ENCODE results near the gene LGALS1.
"Not testable (repeated sequence)": the region's sequence is repeated elsewhere in the genome, so short reads cannot be mapped to it uniquely, and the experiment has no call there.

Gene LGALS1

DNA sequence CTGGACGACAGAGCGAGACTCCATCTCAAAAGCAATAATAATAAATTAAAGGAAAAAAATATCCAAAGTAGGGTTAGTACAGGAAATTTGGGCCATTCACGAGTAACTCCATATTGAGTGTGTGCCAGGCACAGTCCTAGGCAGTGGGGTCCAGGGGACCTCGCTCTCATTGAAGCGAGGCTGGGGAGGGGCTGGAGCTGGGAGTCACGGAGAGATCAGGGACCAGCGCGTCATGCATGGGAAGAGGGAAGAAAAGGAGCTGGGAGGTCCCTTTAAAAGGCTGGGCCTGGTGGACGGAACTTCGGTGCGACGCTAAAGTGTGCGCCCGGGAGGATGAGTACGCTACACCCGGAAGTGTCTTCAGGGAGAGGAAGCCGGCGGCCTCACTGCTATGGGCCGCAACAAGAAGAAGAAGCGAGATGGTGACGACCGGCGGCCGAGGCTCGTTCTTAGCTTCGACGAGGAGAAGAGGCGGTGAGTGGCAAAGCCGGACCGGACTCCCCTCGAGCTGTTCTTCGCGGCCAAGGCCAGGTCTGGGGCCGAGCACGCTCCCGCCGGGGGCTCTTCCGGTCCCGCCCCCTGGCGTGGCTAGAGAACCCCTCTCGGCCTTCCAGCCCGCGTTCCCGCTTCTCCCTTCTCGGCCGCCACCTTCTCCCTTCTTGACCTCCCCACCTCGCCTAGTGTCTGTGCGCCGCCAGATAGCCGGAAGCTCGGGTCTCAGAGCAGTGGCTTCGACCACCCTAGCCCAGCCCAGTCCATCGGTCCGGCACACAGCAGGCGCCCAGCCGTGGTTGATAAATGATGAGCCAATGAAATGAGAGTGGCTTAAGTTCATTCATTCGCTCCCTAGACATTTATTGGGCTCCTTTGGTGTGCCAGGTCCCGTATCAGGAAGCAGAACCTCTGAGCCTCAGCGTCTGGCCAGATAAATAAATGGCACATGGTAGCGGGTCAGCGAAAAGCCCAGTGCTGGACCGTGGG is 10.9 kb downstream of the LGALS1 start, which contains the start of gene NOL12:
TSS of gene NOL12 (plus strand) at position 342 of the 981 bp plus-strand sequence. CDS start at position 392, 50 bp downstream.
- DNase-seq (ENCODE audit: low read depth in 2 of 2), result peak; percentile 53 to 58

DNA sequence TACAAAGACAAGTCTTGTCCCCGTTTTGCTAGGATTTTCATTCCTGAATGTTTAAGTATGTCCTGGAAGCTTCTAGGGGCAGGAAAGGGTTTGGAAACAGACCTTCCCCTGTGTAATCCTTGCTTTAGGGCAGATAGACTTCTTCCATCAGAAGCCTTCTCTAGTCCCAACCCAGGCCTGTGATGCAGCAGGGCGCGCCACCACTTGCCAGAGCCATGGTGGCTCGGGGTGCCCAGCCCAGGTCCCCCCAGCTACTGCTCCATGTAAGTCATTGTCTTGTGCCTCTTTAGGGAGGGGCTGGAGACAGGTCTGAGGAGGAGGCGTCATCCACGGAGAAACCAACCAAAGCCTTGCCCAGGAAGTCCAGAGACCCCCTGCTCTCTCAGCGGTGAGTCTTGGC is 15.0 kb downstream of the LGALS1 start:
- no peak for DNase-seq (ENCODE audit: low read depth in 2 of 2)

GRCh38 chr22:37690901-37691504 is 15.6 kb downstream of the LGALS1 start:
- DNase-seq (ENCODE audit: low read depth in 2 of 2), result no peak

DNA sequence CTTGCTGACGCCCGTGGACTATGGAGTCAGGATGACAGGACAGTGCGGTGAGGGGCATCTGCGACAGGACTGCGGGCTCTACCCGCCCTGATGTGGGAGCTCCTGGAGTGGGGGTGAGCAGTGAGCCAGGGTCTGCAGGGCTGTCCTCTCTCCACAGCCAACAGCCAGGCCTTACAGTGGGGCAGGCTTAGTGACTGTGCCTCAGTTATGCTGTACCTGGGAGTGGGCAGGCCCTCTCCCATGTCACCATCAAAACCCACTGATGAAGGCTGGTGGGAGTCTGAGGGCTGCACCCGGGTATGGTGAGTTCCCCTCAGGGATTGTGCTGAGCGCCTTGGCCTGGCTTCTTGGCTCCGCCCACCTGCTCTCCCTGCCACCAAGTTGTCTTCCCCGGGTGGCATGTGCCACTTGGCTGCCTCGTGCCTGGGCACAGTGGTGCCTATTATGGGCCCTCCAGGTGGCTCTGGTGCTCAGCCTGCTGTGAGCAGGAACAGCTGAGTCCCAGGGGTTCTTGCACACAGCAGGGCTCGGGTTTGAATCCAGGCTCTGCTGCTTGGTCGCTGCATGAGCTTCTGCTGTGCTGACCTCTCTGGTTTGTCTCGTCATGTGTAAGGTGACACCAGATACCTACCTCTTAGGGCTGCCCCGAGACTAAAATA is 17.3 kb downstream of the LGALS1 start:
- no peak for DNase-seq (ENCODE audit: low read depth in 2 of 2)

- not testable (repeated sequence) for DNase-seq (ENCODE audit: low read depth in 2 of 2)
Measured at GRCh38 chr22:37694131-37694530, 18.7 kb downstream of the LGALS1 start.

- not testable (repeated sequence) for DNase-seq (ENCODE audit: low read depth in 2 of 2)
Measured at GRCh38 chr22:37696260-37696656, 20.8 kb downstream of the LGALS1 start.

- peak; percentile 62 to 67 for DNase-seq (ENCODE audit: low read depth in 2 of 2)
Measured at GRCh38 chr22:37696657-37697537, 21.5 kb downstream of the LGALS1 start, which contains the start of gene TRIOBP. Gene TRIOBP (plus strand): TSS chr22:37697048. CDS start chr22:37701366, 4,318 bp downstream.

GRCh38 chr22:37697538-37697835 is 22.1 kb downstream of the LGALS1 start:
- DNase-seq (ENCODE audit: low read depth in 2 of 2), result no peak

GRCh38 chr22:37701141-37701786 is 25.8 kb downstream of the LGALS1 start:
- no peak for DNase-seq (ENCODE audit: low read depth in 2 of 2)

- no peak for DNase-seq (ENCODE audit: low read depth in 2 of 2)
Measured at GRCh38 chr22:37703906-37704305, 28.5 kb downstream of the LGALS1 start.

DNA sequence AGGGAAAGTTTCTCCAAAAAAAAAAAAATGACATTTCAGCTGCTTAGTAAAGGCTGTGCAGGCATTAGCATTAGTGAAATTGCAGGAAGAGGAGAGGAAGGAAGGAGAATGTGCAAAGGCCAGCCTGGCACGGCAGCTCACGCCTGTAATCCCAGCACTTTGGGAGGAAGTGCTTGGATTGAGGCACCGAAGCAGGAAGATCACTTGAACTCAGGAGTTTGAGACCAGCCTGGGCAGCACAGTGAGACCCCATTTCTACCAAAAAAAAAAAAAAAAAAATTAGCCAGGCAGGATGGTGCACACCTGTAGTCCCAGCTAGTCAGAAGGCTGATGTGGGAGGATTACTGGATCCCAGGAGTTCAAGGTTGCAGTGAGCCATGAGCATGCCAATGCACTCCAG is 29.2 kb downstream of the LGALS1 start:
- no peak for DNase-seq (ENCODE audit: low read depth in 2 of 2)

- no peak for DNase-seq (ENCODE audit: low read depth in 2 of 2)
Measured at GRCh38 chr22:37705205-37705604, 29.8 kb downstream of the LGALS1 start.

DNA sequence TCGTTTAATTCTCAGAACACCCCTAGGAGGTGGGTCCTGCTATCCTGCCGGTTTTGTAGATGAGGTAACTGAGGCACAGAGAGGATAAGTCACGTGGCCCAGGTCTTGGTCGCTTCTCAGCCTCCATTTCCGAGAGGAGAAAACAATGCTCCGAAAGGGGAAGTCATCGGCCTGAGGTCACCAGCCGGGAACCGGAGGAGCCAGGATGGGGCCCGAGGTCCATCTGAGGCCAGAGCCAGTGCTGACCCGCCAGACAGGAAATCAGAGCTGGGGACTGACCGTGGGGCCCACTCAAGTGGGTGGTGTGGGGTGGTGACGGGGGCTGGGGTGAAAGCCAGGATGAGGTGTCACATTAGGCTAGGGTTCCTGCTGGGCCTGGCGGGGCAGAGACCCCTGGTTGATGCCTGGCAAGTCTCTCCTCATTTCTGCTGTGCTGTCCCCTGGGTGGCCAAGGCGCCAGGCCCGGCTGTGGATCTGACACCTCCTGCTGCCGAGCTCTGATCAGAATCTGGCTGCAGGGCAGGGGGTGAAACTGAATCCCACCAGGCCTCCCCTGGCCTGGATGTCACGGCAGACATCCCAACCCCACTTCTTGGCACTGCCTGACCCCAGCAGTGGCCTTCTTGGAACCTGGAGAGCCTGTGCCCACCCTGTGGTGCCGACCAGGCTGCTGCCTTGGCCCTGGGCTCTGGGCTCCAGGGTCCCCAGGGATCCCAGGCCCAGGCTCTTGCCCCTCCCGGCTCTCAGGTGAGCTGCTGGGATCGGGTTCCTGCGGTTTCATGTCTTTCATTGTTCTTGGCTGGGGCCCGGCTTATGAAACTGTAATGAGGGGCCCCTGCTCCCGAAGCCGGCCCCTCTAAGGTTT is 33.4 kb downstream of the LGALS1 start:
- no peak for DNase-seq (ENCODE audit: low read depth in 2 of 2)

DNA sequence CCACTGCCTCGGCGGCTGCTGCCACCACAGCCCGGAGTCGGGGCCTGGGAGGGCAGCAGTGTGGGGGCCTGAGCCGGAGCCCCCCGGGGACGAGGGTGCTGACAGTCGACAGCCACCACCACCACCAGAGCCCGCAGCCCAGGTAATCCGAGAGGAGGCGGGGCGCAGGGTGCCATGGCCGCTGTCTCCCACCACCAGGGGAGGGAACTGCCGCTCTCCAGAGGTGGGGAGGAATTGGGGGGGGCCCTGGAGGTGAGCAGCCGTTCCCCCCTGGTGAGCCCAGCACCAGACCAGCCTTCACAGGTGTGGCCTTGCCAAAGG is 34.0 kb downstream of the LGALS1 start:
- DNase-seq (ENCODE audit: low read depth in 2 of 2), result no peak

DNA sequence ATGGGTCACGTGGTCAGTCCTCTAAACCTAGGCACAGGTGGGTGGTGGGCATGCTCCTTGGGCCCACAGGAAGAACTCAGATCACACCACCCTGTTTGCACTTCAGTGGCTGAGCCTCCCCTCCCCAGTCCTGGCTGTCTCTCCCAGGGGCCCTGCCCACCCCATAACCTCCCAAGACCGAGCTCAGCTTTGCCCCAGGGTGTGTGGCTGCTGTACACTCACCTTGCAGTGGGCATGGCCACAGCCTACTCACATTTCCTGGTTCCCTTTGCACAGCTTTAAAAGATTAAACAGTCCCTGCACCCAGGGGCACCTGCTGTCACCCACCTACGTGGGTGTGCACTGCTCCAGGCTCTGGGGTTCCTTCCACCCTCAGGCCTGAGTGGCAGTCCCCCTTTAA is 35.2 kb downstream of the LGALS1 start:
- DNase-seq (ENCODE audit: low read depth in 2 of 2), result no peak

GRCh38 chr22:37711490-37711889 is 36.1 kb downstream of the LGALS1 start:
- DNase-seq (ENCODE audit: low read depth in 2 of 2), result no peak

GRCh38 chr22:37713761-37714160 is 38.3 kb downstream of the LGALS1 start:
- DNase-seq (ENCODE audit: low read depth in 2 of 2), result no peak

- DNase-seq (ENCODE audit: low read depth in 2 of 2), result no peak
Measured at GRCh38 chr22:37714634-37715033, 39.2 kb downstream of the LGALS1 start.

- no peak for DNase-seq (ENCODE audit: low read depth in 2 of 2)
Measured at GRCh38 chr22:37715760-37716159, 40.3 kb downstream of the LGALS1 start.

- DNase-seq (ENCODE audit: low read depth in 2 of 2), result no peak
Measured at GRCh38 chr22:37716708-37717107, 41.3 kb downstream of the LGALS1 start.
